Small intestine (tissue), 7 donors: ENCODE data around the gene VSIR. TPM values are rescaled to one million over a fixed set of nuclear protein-coding genes. Genes with fewer than 3 reads are reported as not detected.

Experiments used
- DNase-seq, 2 donors: peaks; one replicate each; pipeline versions ENCODE4 v3.0.0 to v3.0.0-alpha.2; 2013
- FAIRE-seq: peaks from 2 replicates; lab custom pipeline; 2012; peaks lifted over from hg19 to GRCh38; lab: Jason Lieb, UNC
- H3K27ac ChIP-seq, 3 donors: one replicate each; pipeline ENCODE4 v1.5.1; 2013; ENCODE audit warnings: low read length in 2 of 3, mild to moderate bottlenecking in 2 of 3, control low read depth in 1 of 3, inconsistent platforms in 1 of 3, low read depth in 1 of 3, moderate library complexity in 1 of 3
- H3K27me3 ChIP-seq, 3 donors: one replicate each; pipeline ENCODE4 v1.6.1; 2013; ENCODE audit warnings: low read length in 3 of 3, inconsistent platforms in 1 of 3; ENCODE audit not compliant: control insufficient read depth in 3 of 3, insufficient read depth in 3 of 3
- H3K36me3 ChIP-seq, 3 donors: one replicate each; pipeline ENCODE4 v1.6.1; 2013; ENCODE audit warnings: low read length in 3 of 3, inconsistent platforms in 1 of 3, low read depth in 1 of 3, mild to moderate bottlenecking in 1 of 3, moderate library complexity in 1 of 3; ENCODE audit not compliant: control insufficient read depth in 3 of 3, insufficient read depth in 2 of 3
- H3K4me1 ChIP-seq, 3 donors: one replicate each; pipeline ENCODE4 v1.6.1; 2013; ENCODE audit warnings: low read length in 2 of 3, inconsistent platforms in 1 of 3, low read depth in 1 of 3, mild to moderate bottlenecking in 1 of 3, moderate library complexity in 1 of 3; ENCODE audit not compliant: control insufficient read depth in 3 of 3, insufficient read depth in 2 of 3
- H3K4me3 ChIP-seq, 3 donors: one replicate each; pipeline ENCODE4 v1.5.1; 2013; ENCODE audit warnings: low read length in 3 of 3, control low read depth in 1 of 3, inconsistent platforms in 1 of 3, low read depth in 1 of 3, mild to moderate bottlenecking in 1 of 3, moderate library complexity in 1 of 3
- H3K9me3 ChIP-seq, 2 donors: one replicate each; pipeline ENCODE4 v1.6.1; 2013; ENCODE audit warnings: low read depth in 1 of 2, low read length in 1 of 2; ENCODE audit not compliant: control insufficient read depth in 2 of 2, insufficient read depth in 1 of 2
- WGBS, 3 donors: extraction: QIAGEN DNeasy Blood & Tissue Kit; methylation state at CpG; one replicate each; pipeline ENCODE4 v1.1.7; 2013; 5-methylcytosine and 5-hydroxymethylcytosine counted together
- polyA plus RNA-seq, 4 donors: library from polyadenylated mRNA; stranded (reverse) in 3 of 4; unstranded in 1 of 4; fragments of 200-250 nt in 3 of 4; fragments of 120-200 nt in 1 of 4; gene quantifications; one replicate each; pipeline versions ENCODE4 v1.2.1 to v1.2.3, GENCODE V29; 2013
- donor health status: healthy with polysubstance abuse.
- donor health status: control.
- donor health status: control.
- donor health status: Bipolar disorder and iron deficiency.
- donor health status: healthy.

VSIR gene
- polyA plus RNA-seq, 4 donors = 26.6 to 58.9 (median 52.1) TPM

DNA sequence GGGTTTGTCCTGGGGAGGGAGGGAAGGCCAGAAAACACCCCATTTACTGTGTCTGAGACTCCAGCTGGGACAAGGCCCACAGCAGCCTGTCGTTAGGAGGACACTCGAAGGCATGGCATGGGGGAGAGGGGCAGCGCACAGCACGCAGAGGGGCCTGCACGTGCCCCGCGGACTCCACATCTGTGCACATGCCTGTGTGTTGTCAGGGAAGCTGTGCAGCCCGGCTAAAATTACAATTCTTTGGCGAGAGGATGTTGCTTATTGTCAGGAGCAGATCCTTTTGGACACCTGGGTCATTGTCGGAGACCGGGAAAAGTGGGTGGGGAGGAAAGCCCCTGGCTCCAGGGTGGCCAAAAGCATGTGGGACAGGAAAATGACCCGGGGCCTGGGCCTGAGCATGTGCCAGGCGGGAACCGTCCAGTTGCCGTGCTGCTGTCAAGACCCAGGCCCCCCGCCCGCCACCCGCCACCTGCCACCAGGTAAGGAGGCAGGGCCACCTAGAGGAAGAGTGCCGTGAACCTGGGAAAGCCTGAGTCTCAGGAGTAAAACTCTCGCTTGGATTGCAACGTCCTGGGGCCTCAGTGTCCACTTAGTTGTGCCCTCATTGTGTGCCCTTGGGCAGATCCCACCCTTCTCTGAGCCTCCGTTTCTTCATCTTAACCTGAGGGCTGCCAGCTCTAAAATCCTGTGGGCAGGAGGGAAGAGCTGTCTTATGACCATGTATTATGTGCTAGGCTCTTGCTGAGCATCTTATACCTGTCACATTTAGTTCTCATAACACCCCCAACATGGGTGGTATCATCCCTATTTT, 7.2 kb downstream of the VSIR start:
- peaks cover 0 to 51% (median under 1%) of the 10 kb centered on the region in 3 donors for H3K36me3 ChIP-seq
- H3K4me3 ChIP-seq = no peak overlapping the region
- DNase-seq = no peak
- H3K4me1 ChIP-seq = peaks cover 13 to 73% (median 32%) of the 10 kb centered on the region in 3 donors
- no peaks in the 10 kb centered on the region for H3K9me3 ChIP-seq
- peak overlapping the region; percentile 87 to 93 (median 90) for H3K27ac ChIP-seq
- FAIRE-seq = no peak
- no peaks in the 10 kb centered on the region for H3K27me3 ChIP-seq
- 74 to 79% (median 78%) methylated on average over 22 of the region's 22 CpGs for WGBS, 3 donors

DNA sequence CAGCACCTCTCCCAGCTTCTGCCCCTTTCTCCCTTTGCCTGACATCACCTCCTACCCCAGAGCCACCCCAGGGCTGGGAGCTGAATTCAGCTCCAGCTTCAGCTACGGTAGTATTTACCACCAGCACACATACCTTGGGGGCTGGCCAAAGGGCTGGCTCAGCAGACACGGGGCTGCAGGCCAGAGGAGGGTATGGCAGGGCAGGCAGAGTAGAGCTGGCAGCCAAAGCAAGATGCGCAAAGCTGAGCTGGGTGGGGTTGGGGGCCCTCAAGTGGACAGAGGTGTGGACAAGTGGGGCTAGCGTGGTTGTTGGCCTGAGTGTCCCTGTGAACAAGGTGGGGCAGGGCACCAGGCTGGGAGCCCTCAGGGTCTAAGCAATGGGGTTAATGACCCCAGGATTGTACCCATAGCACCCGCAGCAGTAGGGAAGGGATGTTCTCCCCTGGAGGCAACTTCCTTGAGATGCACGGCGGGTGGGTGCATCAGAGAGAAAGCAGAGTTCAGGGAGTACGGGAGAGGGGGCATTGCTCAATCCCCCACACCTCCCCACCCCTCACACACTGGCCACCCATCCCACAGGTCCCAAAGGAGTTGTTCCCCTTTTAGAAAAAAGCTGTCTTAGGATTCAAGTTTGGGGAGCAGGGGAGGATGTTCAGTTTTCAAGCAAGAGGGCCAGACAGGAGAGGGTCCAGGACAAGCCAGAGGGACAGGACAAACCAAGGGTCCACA, 8.0 kb downstream of the VSIR start:
- no peaks in the 10 kb centered on the region for H3K9me3 ChIP-seq
- H3K4me3 ChIP-seq = no peak overlapping the region
- H3K36me3 ChIP-seq = peaks cover 0 to 51% (median 2%) of the 10 kb centered on the region in 3 donors
- peaks cover 14 to 73% (median 28%) of the 10 kb centered on the region in 3 donors for H3K4me1 ChIP-seq
- H3K27me3 ChIP-seq = no peaks in the 10 kb centered on the region
- FAIRE-seq = no peak
- H3K27ac ChIP-seq = peak overlapping the region; percentile 87 to 93 (median 90)
- no peak for DNase-seq
- WGBS, 3 donors = 60 to 69% (median 62%) methylated on average over 8 of the region's 8 CpGs

GRCh38 chr10:71763352-71764127, 9.8 kb downstream of the VSIR start:
- peaks cover 0 to 48% (median 2%) of the 10 kb centered on the region in 3 donors for H3K36me3 ChIP-seq
- WGBS, 3 donors = 62 to 80% (median 77%) methylated on average over 11 of the region's 11 CpGs
- H3K4me1 ChIP-seq = peaks cover 13 to 62% (median 16%) of the 10 kb centered on the region in 3 donors
- peak overlapping the region in 1 of 3 donors; percentile 28 for H3K27ac ChIP-seq
- H3K27me3 ChIP-seq = no peaks in the 10 kb centered on the region
- H3K9me3 ChIP-seq = no peaks in the 10 kb centered on the region
- DNase-seq (no peak), FAIRE-seq (no peak)
- no peak overlapping the region for H3K4me3 ChIP-seq

GRCh38 chr10:71762324-71762723, 11.0 kb downstream of the VSIR start:
- Histone ChIP-seq H3K27me3 (no peaks in the 10 kb centered on the region), H3K27ac (no peak overlapping the region), H3K4me3 (no peak overlapping the region), H3K9me3 (no peaks in the 10 kb centered on the region), H3K36me3 (peaks cover 0 to 58% (median 2%) of the 10 kb centered on the region in 3 donors), H3K4me1 (peaks cover 9 to 63% (median 15%) of the 10 kb centered on the region in 3 donors)
- no peak for DNase-seq
- no peak for FAIRE-seq
- 75 to 90% (median 83%) methylated on average over 5 of the region's 5 CpGs for WGBS, 3 donors

DNA sequence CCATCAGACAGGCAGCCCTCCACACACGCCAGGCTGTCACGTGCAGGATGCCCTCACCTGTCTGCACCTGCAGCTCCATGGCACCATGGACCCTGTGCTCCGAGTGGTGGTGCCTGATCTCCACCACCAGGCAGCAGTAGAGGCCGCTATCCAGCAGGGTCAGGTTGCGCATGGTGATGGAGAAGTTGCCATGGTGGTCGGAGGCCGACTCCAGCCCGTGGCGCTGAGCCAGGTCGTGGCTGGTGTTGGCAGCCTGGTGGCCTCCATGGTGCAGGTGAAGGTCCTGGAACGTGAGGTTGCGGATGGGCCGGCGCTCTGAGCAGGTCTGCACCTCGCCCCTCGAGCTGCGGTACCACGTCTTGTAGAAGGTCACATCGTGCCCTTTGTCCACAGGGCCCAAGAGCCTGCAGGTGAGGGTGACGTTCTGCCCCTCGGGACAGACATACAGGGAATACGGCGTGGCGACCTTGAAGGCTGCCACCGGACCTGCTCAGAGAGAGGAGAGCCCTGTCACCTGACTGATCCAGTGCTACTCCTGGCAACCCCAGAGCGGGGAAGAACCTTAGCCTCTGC, 11.7 kb downstream of the VSIR start:
- 90 to 97% (median 91%) methylated on average over 26 of the region's 26 CpGs for WGBS, 3 donors
- no peaks in the 10 kb centered on the region for H3K9me3 ChIP-seq
- H3K4me1 ChIP-seq = peaks cover 13 to 63% (median 18%) of the 10 kb centered on the region in 3 donors
- no peak overlapping the region for H3K27ac ChIP-seq
- H3K4me3 ChIP-seq = no peak overlapping the region
- DNase-seq (no peak), FAIRE-seq (no peak)
- H3K36me3 ChIP-seq = peaks cover 0 to 59% (median 2%) of the 10 kb centered on the region in 3 donors
- H3K27me3 ChIP-seq = no peaks in the 10 kb centered on the region

DNA sequence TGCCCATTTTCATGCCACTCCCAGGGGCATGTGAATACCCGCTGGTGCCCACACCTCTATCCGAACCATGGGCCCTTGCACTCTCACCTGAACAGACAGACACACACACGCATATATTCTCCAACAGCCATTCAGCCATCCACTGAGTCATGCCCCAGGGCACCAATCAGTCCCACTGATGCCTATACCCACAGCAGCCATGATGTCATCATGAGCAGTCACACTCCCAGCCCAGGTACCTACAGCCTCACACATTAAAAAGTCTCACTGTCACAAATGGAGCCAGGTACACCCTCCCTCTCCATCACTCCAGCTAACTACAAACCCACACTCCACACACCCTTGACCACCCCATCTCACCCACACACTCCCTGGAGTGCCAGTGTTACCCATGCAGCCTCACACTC, 12.2 kb downstream of the VSIR start:
- FAIRE-seq (no peak), DNase-seq (no peak)
- WGBS, 3 donors = 92 to 94% (median 93%) methylated on average over 3 of the region's 3 CpGs
- Histone ChIP-seq H3K36me3 (peaks cover 0 to 59% (median 2%) of the 10 kb centered on the region in 3 donors), H3K4me1 (peaks cover 11 to 63% (median 19%) of the 10 kb centered on the region in 3 donors), H3K4me3 (no peak overlapping the region), H3K9me3 (no peaks in the 10 kb centered on the region), H3K27ac (no peak overlapping the region), H3K27me3 (no peaks in the 10 kb centered on the region)

GRCh38 chr10:71757399-71757922, 15.9 kb downstream of the VSIR start:
- no peak overlapping the region for H3K4me3 ChIP-seq
- DNase-seq = peak; percentile 77 to 88
- peaks cover 0 to 58% (median 2%) of the 10 kb centered on the region in 3 donors for H3K36me3 ChIP-seq

More at GRCh38 chr10:71757399-71757922, 15.9 kb downstream of the VSIR start:
- no peak for FAIRE-seq
- no peaks in the 10 kb centered on the region for H3K27me3 ChIP-seq
- H3K9me3 ChIP-seq = no peaks in the 10 kb centered on the region
- H3K4me1 ChIP-seq = peaks cover 30 to 78% (median 32%) of the 10 kb centered on the region in 3 donors
- WGBS, 3 donors = 18 to 40% (median 26%) methylated on average over 11 of the region's 11 CpGs
- H3K27ac ChIP-seq = peak overlapping the region; percentile 57 to 93 (median 81)
